HFFc6 (cell line): Measurements from ENCODE around the gene CNTN5. TPM values are rescaled to one million over a fixed set of nuclear protein-coding genes. Genes with fewer than 3 reads are reported as not detected.

Source experiments
- DNase-seq: peaks from one replicate; pipeline ENCODE4 v3.0.0-alpha.2; 2018
- H3K27ac Mint-ChIP-seq: 2 replicates; pipeline ENCODE4 v1.8.0; 2020; ENCODE audit warnings: mild to moderate bottlenecking, mixed read lengths
- H3K27me3 Mint-ChIP-seq: 2 replicates; pipeline ENCODE4 v1.8.0; 2021; ENCODE audit warnings: mild to moderate bottlenecking, moderate library complexity, mixed read lengths; ENCODE audit not compliant: insufficient read depth
- H3K36me3 Mint-ChIP-seq: 2 replicates; pipeline ENCODE4 v1.8.0; 2021; ENCODE audit warnings: low read depth, mixed read lengths
- H3K4me1 Mint-ChIP-seq: 2 replicates; pipeline ENCODE4 v1.8.0; 2020; ENCODE audit warnings: low read depth, mixed read lengths
- H3K4me3 Mint-ChIP-seq: 2 replicates; pipeline ENCODE4 v1.8.0; 2020; ENCODE audit warnings: mild to moderate bottlenecking, moderate library complexity, mixed read lengths
- H3K9me3 Mint-ChIP-seq: 2 replicates; pipeline ENCODE4 v1.8.0; 2020; ENCODE audit warnings: mild to moderate bottlenecking, mixed read lengths
- total RNA-seq, 6 experiments: library from RNA; stranded (reverse); fragmentation: NEBNext Ultra II Directional; extraction: Animal tissue kit (Norgen Biotek cat#: 25700); gene quantifications; 2 replicates in 1 of 6; 3 replicates in 5 of 6; pipeline ENCODE4 v1.2.3, GENCODE V29; 2021
- TF ChIP-seq, protein P1 (sequence below): fragments of 200-600 bp; sonication (generic); IDR thresholded peaks from 2 replicates; pipeline ENCODE4 v1.5.0; 2021; ENCODE audit warnings: antibody characterized with exemption, mild to moderate bottlenecking

The CNTN5 gene
- total RNA-seq, 6 experiments from 2014 or later, result not detected

DNA sequence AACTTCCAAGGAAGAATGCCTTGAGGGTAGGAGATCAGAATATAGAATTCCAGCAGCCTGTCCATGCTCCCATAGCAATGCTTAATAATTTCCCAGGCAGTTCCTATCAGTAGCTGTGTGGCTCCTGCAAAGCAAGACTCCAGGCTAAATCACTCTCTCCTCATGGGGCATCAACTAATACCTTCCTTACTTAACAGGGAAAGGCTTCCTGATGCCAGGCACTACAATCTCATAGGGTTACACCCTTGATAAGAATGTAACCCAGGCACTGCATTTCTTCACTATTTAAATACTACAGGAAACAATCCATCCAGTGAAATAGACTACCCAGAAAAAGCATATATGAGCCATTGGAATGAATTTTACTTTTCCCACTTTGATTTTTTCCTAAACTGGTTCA is 1051.4 kb downstream of the CNTN5 start:
- no peak overlapping the region for H3K4me3 Mint-ChIP-seq
- H3K4me1 Mint-ChIP-seq, result no peaks in the 10 kb centered on the region
- no peak for DNase-seq
- no peaks in the 10 kb centered on the region for H3K36me3 Mint-ChIP-seq
- H3K9me3 Mint-ChIP-seq, result peaks cover 19% of the 10 kb centered on the region; the same call in 1 of the 2 replicates
- no peaks in the 10 kb centered on the region for H3K27me3 Mint-ChIP-seq
- no peak overlapping the region for H3K27ac Mint-ChIP-seq
- TF ChIP-seq, protein P1, sequence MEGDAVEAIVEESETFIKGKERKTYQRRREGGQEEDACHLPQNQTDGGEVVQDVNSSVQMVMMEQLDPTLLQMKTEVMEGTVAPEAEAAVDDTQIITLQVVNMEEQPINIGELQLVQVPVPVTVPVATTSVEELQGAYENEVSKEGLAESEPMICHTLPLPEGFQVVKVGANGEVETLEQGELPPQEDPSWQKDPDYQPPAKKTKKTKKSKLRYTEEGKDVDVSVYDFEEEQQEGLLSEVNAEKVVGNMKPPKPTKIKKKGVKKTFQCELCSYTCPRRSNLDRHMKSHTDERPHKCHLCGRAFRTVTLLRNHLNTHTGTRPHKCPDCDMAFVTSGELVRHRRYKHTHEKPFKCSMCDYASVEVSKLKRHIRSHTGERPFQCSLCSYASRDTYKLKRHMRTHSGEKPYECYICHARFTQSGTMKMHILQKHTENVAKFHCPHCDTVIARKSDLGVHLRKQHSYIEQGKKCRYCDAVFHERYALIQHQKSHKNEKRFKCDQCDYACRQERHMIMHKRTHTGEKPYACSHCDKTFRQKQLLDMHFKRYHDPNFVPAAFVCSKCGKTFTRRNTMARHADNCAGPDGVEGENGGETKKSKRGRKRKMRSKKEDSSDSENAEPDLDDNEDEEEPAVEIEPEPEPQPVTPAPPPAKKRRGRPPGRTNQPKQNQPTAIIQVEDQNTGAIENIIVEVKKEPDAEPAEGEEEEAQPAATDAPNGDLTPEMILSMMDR, result no peak

DNA sequence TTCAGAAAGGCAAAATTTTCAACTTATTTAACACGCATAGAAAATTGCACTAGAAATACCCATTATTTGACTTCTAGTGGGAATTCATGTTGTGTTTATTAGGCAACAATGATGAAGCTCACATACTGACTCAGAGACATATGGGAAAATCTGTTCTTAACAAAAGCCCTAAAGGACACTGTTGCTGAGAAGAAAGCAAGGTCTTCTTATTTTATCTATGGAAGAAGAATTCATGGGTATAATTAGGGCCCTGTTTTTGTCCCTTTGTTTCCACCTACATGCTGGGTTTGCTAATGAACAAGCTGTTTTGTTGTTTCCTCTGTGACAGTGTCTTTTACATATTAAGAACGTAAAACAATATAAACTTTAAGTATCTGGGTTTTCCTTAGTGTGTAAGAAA is 1059.6 kb downstream of the CNTN5 start:
- TF ChIP-seq, protein P1, result no peak
- Mint-ChIP-seq H3K36me3 (no peaks in the 10 kb centered on the region), H3K27ac (no peak overlapping the region), H3K9me3 (peaks cover 31% of the 10 kb centered on the region), H3K4me1 (no peaks in the 10 kb centered on the region), H3K27me3 (no peaks in the 10 kb centered on the region), H3K4me3 (no peak overlapping the region)
- DNase-seq, result no peak

DNA sequence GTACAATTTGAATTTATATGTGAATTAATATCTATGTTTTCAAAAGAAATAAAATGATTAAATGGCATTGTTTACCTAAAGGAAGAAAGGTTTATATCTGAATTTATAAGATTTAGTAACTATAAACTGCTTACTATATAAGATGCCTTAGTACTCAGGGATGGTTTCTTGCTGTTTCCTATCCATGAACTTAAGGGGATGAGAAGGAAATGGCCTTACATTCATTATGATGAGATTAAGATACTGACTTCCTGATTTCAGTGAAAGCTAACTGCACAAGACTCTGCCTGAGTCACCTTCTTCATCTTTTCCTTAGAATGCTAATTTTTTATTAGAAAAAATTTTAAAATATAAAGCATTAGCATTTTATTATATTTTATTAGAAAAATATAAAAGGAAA is 1060.1 kb downstream of the CNTN5 start:
- no peaks in the 10 kb centered on the region for H3K4me1 Mint-ChIP-seq
- TF ChIP-seq, protein P1, result no peak
- H3K36me3 Mint-ChIP-seq, result no peaks in the 10 kb centered on the region
- DNase-seq, result no peak
- H3K27me3 Mint-ChIP-seq, result no peaks in the 10 kb centered on the region
- peaks cover 27% of the 10 kb centered on the region for H3K9me3 Mint-ChIP-seq
- H3K4me3 Mint-ChIP-seq, result no peak overlapping the region
- no peak overlapping the region for H3K27ac Mint-ChIP-seq

DNA sequence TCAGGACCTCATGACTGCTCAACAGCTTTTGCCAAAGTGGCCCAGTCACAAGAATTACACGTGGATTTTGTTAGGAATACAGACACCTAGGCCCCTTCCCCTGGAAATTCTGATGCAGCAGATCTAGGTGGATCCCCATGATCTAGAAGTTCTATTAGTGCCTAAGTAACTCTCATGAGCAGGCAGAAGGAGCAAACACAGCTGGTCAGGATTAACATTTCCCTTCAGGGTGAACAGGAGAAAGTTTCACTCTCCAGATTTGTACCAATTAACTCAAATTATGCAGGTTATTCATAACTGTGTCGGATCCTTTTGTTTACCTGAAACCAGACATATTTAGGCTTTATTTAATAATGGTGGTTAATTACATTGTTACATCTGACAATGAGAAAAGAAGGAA is 1072.9 kb downstream of the CNTN5 start:
- TF ChIP-seq, protein P1, result no peak
- Mint-ChIP-seq H3K36me3 (no peaks in the 10 kb centered on the region), H3K4me3 (no peak overlapping the region), H3K9me3 (peaks cover 34% of the 10 kb centered on the region), H3K27me3 (no peaks in the 10 kb centered on the region), H3K4me1 (no peaks in the 10 kb centered on the region), H3K27ac (no peak overlapping the region)
- no peak for DNase-seq

DNA sequence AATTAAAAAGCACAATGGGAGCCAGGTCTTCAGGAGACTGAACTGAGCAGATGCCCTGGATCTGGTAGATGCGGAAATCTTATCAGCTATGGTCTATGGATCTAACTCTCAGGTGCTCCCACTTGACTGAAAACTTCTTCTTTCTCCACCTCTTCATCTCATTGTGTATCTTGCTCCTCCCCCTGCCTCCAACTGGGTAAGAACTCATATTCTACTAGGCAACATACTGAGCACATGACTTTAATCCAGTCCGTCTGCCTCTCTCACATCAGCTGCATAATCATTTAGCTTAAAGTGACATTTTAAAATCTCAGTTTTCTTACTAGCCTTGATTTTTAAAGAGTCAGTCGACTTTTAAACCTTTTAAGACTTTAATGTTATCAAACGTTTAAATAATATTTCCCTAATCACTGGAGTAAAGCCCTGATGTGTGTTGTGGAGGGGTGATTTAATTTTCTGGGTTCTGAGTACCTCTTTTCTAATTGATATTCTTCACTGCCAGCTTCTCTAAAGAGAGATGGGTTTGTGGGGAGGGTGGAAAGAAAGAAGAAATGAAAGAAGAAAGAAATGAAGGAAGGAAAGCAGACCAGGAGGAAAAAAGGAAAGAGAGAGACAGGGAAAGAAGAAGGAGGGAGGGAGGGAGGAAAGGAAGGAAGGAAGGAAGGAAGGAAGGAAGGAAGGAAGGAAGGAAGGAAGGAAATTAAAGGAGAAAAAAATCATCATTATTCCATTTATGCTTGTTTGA is 1073.5 kb downstream of the CNTN5 start:
- DNase-seq, result no peak
- Mint-ChIP-seq H3K4me1 (no peaks in the 10 kb centered on the region), H3K4me3 (no peak overlapping the region), H3K27ac (no peak overlapping the region), H3K9me3 (peaks cover 35% of the 10 kb centered on the region), H3K36me3 (no peaks in the 10 kb centered on the region), H3K27me3 (no peaks in the 10 kb centered on the region)
- TF ChIP-seq, protein P1, result no peak
